ENCODE data around the gene PITX3.
"Not testable (repeated sequence)": the region's sequence is repeated elsewhere in the genome, so short reads cannot be mapped to it uniquely, and the experiment has no call there.

The PITX3 gene

GRCh38 chr10:102225646-102226541 lies 15.4 kb downstream of the PITX3 start, which contains the start of gene ELOVL3:
TSS of gene ELOVL3 (plus strand) at chr10:102226299. CDS start at chr10:102226549, 250 bp downstream.
- DNase-seq: peak; percentile 88

- DNase-seq: no peak
Observed at GRCh38 chr10:102222797-102223196, 18.5 kb downstream of the PITX3 start.

- DNase-seq: no peak
Observed at GRCh38 chr10:102220612-102221011, 20.7 kb downstream of the PITX3 start.

GRCh38 chr10:102219370-102219769 lies 21.9 kb downstream of the PITX3 start:
- no peak for DNase-seq

GRCh38 chr10:102213599-102213998 lies 27.7 kb downstream of the PITX3 start:
- DNase-seq: not testable (repeated sequence)

- DNase-seq: no peak
Observed at GRCh38 chr10:102211615-102212299, 29.6 kb downstream of the PITX3 start.

GRCh38 chr10:102208311-102209035 lies 32.8 kb downstream of the PITX3 start:
- DNase-seq: no peak

- no peak for DNase-seq
Observed at GRCh38 chr10:102202386-102202785, 38.9 kb downstream of the PITX3 start.

GRCh38 chr10:102200751-102201640 lies 40.3 kb downstream of the PITX3 start:
- DNase-seq: no peak

GRCh38 chr10:102198027-102198426 lies 43.3 kb downstream of the PITX3 start:
- DNase-seq: no peak

- no peak for DNase-seq
Observed at GRCh38 chr10:102196893-102197292, 44.4 kb downstream of the PITX3 start.

GRCh38 chr10:102195296-102195870 lies 45.9 kb downstream of the PITX3 start:
- DNase-seq: no peak

GRCh38 chr10:102191956-102192355 lies 49.4 kb downstream of the PITX3 start:
- DNase-seq: no peak

GRCh38 chr10:102188941-102189898 lies 52.1 kb downstream of the PITX3 start:
- not testable (repeated sequence) for DNase-seq

- no peak for DNase-seq
Observed at GRCh38 chr10:102188298-102188940, 52.9 kb downstream of the PITX3 start.

- no peak for DNase-seq
Observed at GRCh38 chr10:102185811-102186527, 55.3 kb downstream of the PITX3 start.

GRCh38 chr10:102185272-102185671 lies 56.0 kb downstream of the PITX3 start:
- DNase-seq: no peak

GRCh38 chr10:102184606-102185005 lies 56.7 kb downstream of the PITX3 start:
- DNase-seq: no peak

Data from activated CD8-positive, alpha-beta memory T cell treated with anti-CD3 and anti-CD28 coated beads, Interleukin-2, amount 50 U/mL, for 48 hours (primary cell).